HG03064 (cell line): ENCODE measurements around the gene LMBRD1.

Experiments used
- ATAC-seq: cut with Tn5 transposase; IDR thresholded peaks from one replicate; pipeline ENCODE4 v1.9.1; 2021; ENCODE audit warnings: low read depth; ENCODE audit not compliant: unreplicated experiment

Gene LMBRD1

GRCh38 chr6:69650703-69651102 is 146.1 kb downstream of the LMBRD1 start:
- no peak for ATAC-seq

GRCh38 chr6:69647726-69648125 is 149.1 kb downstream of the LMBRD1 start:
- ATAC-seq: no peak

- no peak for ATAC-seq
These were observed 153.1 kb downstream of the LMBRD1 start for GRCh38 chr6:69643688-69644087.

- no peak for ATAC-seq
These were observed 163.9 kb downstream of the LMBRD1 start for GRCh38 chr6:69632932-69633331.

GRCh38 chr6:69631552-69632346 is 165.1 kb downstream of the LMBRD1 start:
- ATAC-seq: no peak

GRCh38 chr6:69630767-69631166 is 166.0 kb downstream of the LMBRD1 start:
- ATAC-seq: no peak

GRCh38 chr6:69627625-69628024 is 169.2 kb downstream of the LMBRD1 start:
- no peak for ATAC-seq

GRCh38 chr6:69624944-69625343 is 171.9 kb downstream of the LMBRD1 start:
- ATAC-seq: no peak
